ENCODE results near the gene PLAGL2. TPM values are rescaled to one million over a fixed set of nuclear protein-coding genes. Genes with fewer than 3 reads are reported as not detected.

Gene PLAGL2
- total RNA-seq, 1 donor from 2014 or later, result 16.5 TPM

- Mint-ChIP-seq H3K4me1 (no peaks in the 10 kb centered on the region), H3K27me3 (ENCODE audit: insufficient read depth, low read depth) (no peaks in the 10 kb centered on the region), H3K9me3 (no peaks in the 10 kb centered on the region), H3K27ac (no peak overlapping the region), H3K4me3 (no peak overlapping the region), H3K36me3 (peaks cover 25% of the 10 kb centered on the region)
- H3K4me1 ChIP-seq, result no peaks in the 10 kb centered on the region
- no peak overlapping the region for H2AFZ ChIP-seq (replicated peaks)
- H3K27ac ChIP-seq, result no peak overlapping the region
- H3K36me3 ChIP-seq, result no peaks in the 10 kb centered on the region
- TF ChIP-seq EZH2 (IDR thresholded peaks at IDR 0.05) (no peak), CTCF (IDR thresholded peaks at IDR 0.05) (no peak), EZH2phosphoT487 (IDR thresholded peaks at IDR 0.05) (no peak)
- H3K4me3 ChIP-seq, result no peak overlapping the region
- no peak overlapping the region for H3K9ac ChIP-seq
- no peak overlapping the region for H3K4me2 ChIP-seq
- H3K9me3 ChIP-seq (ENCODE audit: low read depth), result no peaks in the 10 kb centered on the region
- no peaks in the 10 kb centered on the region for H4K20me1 ChIP-seq (ENCODE audit: low read depth)
- H3K79me2 ChIP-seq (ENCODE audit: low read depth), result no peaks in the 10 kb centered on the region
- no peak for DNase-seq (ENCODE audit: low spot score)
- H3K27me3 ChIP-seq, result no peaks in the 10 kb centered on the region
- H3F3A ChIP-seq (ENCODE audit: low read depth), result no peaks in the 10 kb centered on the region
Measured at GRCh38 chr20:32227306-32227705, 19.8 kb upstream of the PLAGL2 start.

- Mint-ChIP-seq H3K27ac (no peak overlapping the region), H3K4me3 (no peak overlapping the region), H3K4me1 (no peaks in the 10 kb centered on the region), H3K36me3 (peaks cover 21% of the 10 kb centered on the region), H3K9me3 (no peaks in the 10 kb centered on the region), H3K27me3 (ENCODE audit: insufficient read depth, low read depth) (no peaks in the 10 kb centered on the region)
- no peak overlapping the region for H3K27ac ChIP-seq
- no peaks in the 10 kb centered on the region for H3K27me3 ChIP-seq
- H3K36me3 ChIP-seq, result no peaks in the 10 kb centered on the region
- H2AFZ ChIP-seq (replicated peaks), result no peak overlapping the region
- no peak overlapping the region for H3K9ac ChIP-seq
- H3K4me1 ChIP-seq, result no peaks in the 10 kb centered on the region
- H3K4me3 ChIP-seq, result no peak overlapping the region
- no peaks in the 10 kb centered on the region for H3K9me3 ChIP-seq (ENCODE audit: low read depth)
- no peaks in the 10 kb centered on the region for H3F3A ChIP-seq (ENCODE audit: low read depth)
- no peak for DNase-seq (ENCODE audit: low spot score)
- H3K4me2 ChIP-seq, result no peak overlapping the region
- no peaks in the 10 kb centered on the region for H3K79me2 ChIP-seq (ENCODE audit: low read depth)
- H4K20me1 ChIP-seq (ENCODE audit: low read depth), result no peaks in the 10 kb centered on the region
- TF ChIP-seq EZH2phosphoT487 (IDR thresholded peaks at IDR 0.05), result no peak
- no peak for TF ChIP-seq EZH2 (IDR thresholded peaks at IDR 0.05)
- no peak for TF ChIP-seq CTCF (IDR thresholded peaks at IDR 0.05)
Measured at GRCh38 chr20:32226391-32226790, 18.8 kb upstream of the PLAGL2 start.

GRCh38 chr20:32224463-32224862, 16.9 kb upstream of the PLAGL2 start:
- no peaks in the 10 kb centered on the region for H3K36me3 ChIP-seq

More at GRCh38 chr20:32224463-32224862, 16.9 kb upstream of the PLAGL2 start:
- H3K9ac ChIP-seq, result no peak overlapping the region
- no peaks in the 10 kb centered on the region for H3F3A ChIP-seq (ENCODE audit: low read depth)
- H2AFZ ChIP-seq (replicated peaks), result no peak overlapping the region
- no peaks in the 10 kb centered on the region for H3K9me3 ChIP-seq (ENCODE audit: low read depth)
- Mint-ChIP-seq H3K9me3 (no peaks in the 10 kb centered on the region), H3K27ac (no peak overlapping the region), H3K4me1 (no peaks in the 10 kb centered on the region), H3K4me3 (no peak overlapping the region), H3K36me3 (peaks cover 22% of the 10 kb centered on the region), H3K27me3 (ENCODE audit: insufficient read depth, low read depth) (peaks cover 3% of the 10 kb centered on the region)
- TF ChIP-seq EZH2 (IDR thresholded peaks at IDR 0.05) (no peak), CTCF (IDR thresholded peaks at IDR 0.05) (no peak), EZH2phosphoT487 (IDR thresholded peaks at IDR 0.05) (no peak)
- H3K4me1 ChIP-seq, result no peaks in the 10 kb centered on the region
- no peak overlapping the region for H3K27ac ChIP-seq
- no peaks in the 10 kb centered on the region for H4K20me1 ChIP-seq (ENCODE audit: low read depth)
- H3K4me2 ChIP-seq, result no peak overlapping the region
- H3K27me3 ChIP-seq, result no peaks in the 10 kb centered on the region
- no peaks in the 10 kb centered on the region for H3K79me2 ChIP-seq (ENCODE audit: low read depth)
- DNase-seq (ENCODE audit: low spot score), result no peak
- no peak overlapping the region for H3K4me3 ChIP-seq
